Measurements from ENCODE around the gene UBE2E2.
A peak's percentile ranks its signal among the peaks of the same experiment; 100 is the strongest.

GRCh38 chr3:23372285-23372684 lies 169.2 kb downstream of the UBE2E2 start:
- TF ChIP-seq CTCF (conservative IDR thresholded peaks at IDR 0.05; ENCODE audit: low read length) (0 out of 2 replicates have a peak, but pooled peaks have one; percentile 27), EZH2phosphoT487 (IDR thresholded peaks at IDR 0.05; ENCODE audit: borderline replicate concordance, low read depth, low read length) (no peak)

Measured in OCI-LY7 (cell line).